CD14-positive monocyte (primary cell): ENCODE results near the gene SULF2. TPM values are rescaled to one million over a fixed set of nuclear protein-coding genes. Genes with fewer than 3 reads are reported as not detected.

Source experiments
- DNase-seq, 3 donors: peaks; one replicate each; pipeline ENCODE4 v3.0.0-alpha.2; 2011 to 2022
- H2AFZ ChIP-seq: 2 replicates; pipeline ENCODE4 v1.6.0; 2012; ENCODE audit warnings: mild to moderate bottlenecking, low read depth, low read length, inconsistent platforms; ENCODE audit not compliant: insufficient read depth, poor library complexity, severe bottlenecking
- H3K27ac ChIP-seq, 2 donors: 1 replicate in 1 of 2; 2 replicates in 1 of 2; pipeline ENCODE4 v1.5.1; 2012 to 2013; ENCODE audit warnings: low read length in 2 of 2, control low read depth in 1 of 2, inconsistent platforms in 1 of 2, low read depth in 1 of 2, mild to moderate bottlenecking in 1 of 2
- H3K27me3 ChIP-seq, 2 donors: one replicate each; pipeline versions ENCODE4 v1.6.0 to v1.6.1; 2011 to 2013; ENCODE audit warnings: low read length in 2 of 2; ENCODE audit not compliant: control insufficient read depth in 2 of 2, insufficient read depth in 2 of 2
- H3K36me3 ChIP-seq, 2 donors: replicated peaks in 1 of 2; 1 replicate in 1 of 2; 2 replicates in 1 of 2; pipeline versions ENCODE4 v1.5.1 to v1.6.1; 2012 to 2013; ENCODE audit warnings: low read length in 2 of 2, control low read depth in 1 of 2, inconsistent platforms in 1 of 2, mild to moderate bottlenecking in 1 of 2; ENCODE audit not compliant: insufficient read depth in 2 of 2, control insufficient read depth in 1 of 2
- H3K4me1 ChIP-seq, 2 donors: 1 replicate in 1 of 2; 2 replicates in 1 of 2; pipeline versions ENCODE4 v1.5.1 to v1.6.1; 2012 to 2013; ENCODE audit warnings: low read length in 2 of 2, control low read depth in 1 of 2, inconsistent platforms in 1 of 2, mild to moderate bottlenecking in 1 of 2, moderate library complexity in 1 of 2; ENCODE audit not compliant: insufficient read depth in 2 of 2, control insufficient read depth in 1 of 2
- H3K4me2 ChIP-seq: replicated peaks from 2 replicates; pipeline ENCODE3; 2012; ENCODE audit warnings: low read length, moderate library complexity, mild to moderate bottlenecking; ENCODE audit not compliant: poor library complexity, severe bottlenecking; ENCODE audit errors: extremely low read depth
- H3K4me3 ChIP-seq, 3 experiments: fragments of 200-600 bp in 1 of 3; sonication (generic) in 1 of 3; replicated peaks in 1 of 3; 1 replicate in 2 of 3; 2 replicates in 1 of 3; pipeline ENCODE4 v1.5.1; 2011 to 2013; ENCODE audit warnings: low read length in 3 of 3, mild to moderate bottlenecking in 3 of 3, control low read depth in 2 of 3, low read depth in 2 of 3, inconsistent platforms in 1 of 3, moderate library complexity in 1 of 3
- H3K79me2 ChIP-seq: 2 replicates; pipeline ENCODE4 v1.6.0; 2012; ENCODE audit warnings: mild to moderate bottlenecking, control low read depth, inconsistent platforms, low read length, moderate library complexity; ENCODE audit not compliant: insufficient read depth
- H3K9ac ChIP-seq: 2 replicates; pipeline ENCODE4 v1.6.0; 2017; ENCODE audit warnings: low read length, mild to moderate bottlenecking; ENCODE audit not compliant: insufficient read depth, poor library complexity, severe bottlenecking
- H3K9me3 ChIP-seq, 2 donors: replicated peaks in 1 of 2; 1 replicate in 1 of 2; 2 replicates in 1 of 2; pipeline versions ENCODE4 v1.5.1 to v1.6.1; 2012 to 2013; ENCODE audit warnings: low read length in 2 of 2, control low read depth in 1 of 2; ENCODE audit not compliant: control insufficient read depth in 1 of 2, insufficient read depth in 1 of 2
- H4K20me1 ChIP-seq: 2 replicates; pipeline ENCODE4 v1.6.0; 2012; ENCODE audit warnings: mild to moderate bottlenecking, low read length, control low read depth, moderate library complexity; ENCODE audit not compliant: insufficient read depth
- H3K27ac Mint-ChIP-seq, 7 donors: one replicate each; pipeline ENCODE4 v1.8.0; 2020; ENCODE audit warnings: mild to moderate bottlenecking in 7 of 7, mixed read lengths in 7 of 7, moderate library complexity in 6 of 7, inconsistent platforms in 2 of 7
- H3K27me3 Mint-ChIP-seq, 3 donors: one replicate each; pipeline ENCODE4 v1.8.0; 2021 to 2022; ENCODE audit warnings: low read depth in 3 of 3, mild to moderate bottlenecking in 3 of 3, mixed read lengths in 3 of 3, moderate library complexity in 3 of 3, inconsistent platforms in 1 of 3
- H3K36me3 Mint-ChIP-seq, 2 donors: one replicate each; pipeline ENCODE4 v1.8.0; 2020; ENCODE audit warnings: mixed read lengths in 2 of 2, inconsistent platforms in 1 of 2, mild to moderate bottlenecking in 1 of 2
- H3K4me1 Mint-ChIP-seq: one replicate; pipeline ENCODE4 v1.8.0; 2020; ENCODE audit warnings: mild to moderate bottlenecking, mixed read lengths
- H3K4me3 Mint-ChIP-seq, 2 donors: one replicate each; pipeline ENCODE4 v1.8.0; 2020; ENCODE audit warnings: mild to moderate bottlenecking in 2 of 2, mixed read lengths in 2 of 2, moderate library complexity in 1 of 2
- H3K9me3 Mint-ChIP-seq, 7 donors: one replicate each; pipeline ENCODE4 v1.8.0; 2020 to 2022; ENCODE audit warnings: mixed read lengths in 7 of 7, mild to moderate bottlenecking in 6 of 7, moderate library complexity in 6 of 7, inconsistent platforms in 2 of 7
- CTCF ChIP-seq: fragments of 200-600 bp; IDR thresholded peaks from one replicate; pipeline ENCODE4 v1.8.0; 2022; ENCODE audit warnings: antibody characterized with exemption, mild to moderate bottlenecking
- WGBS: methylation state at CpG from one replicate; pipeline ENCODE4 v1.1.5; 2013; ENCODE audit warnings: missing lambda C conversion rate; ENCODE audit not compliant: insufficient coverage; 5-methylcytosine and 5-hydroxymethylcytosine counted together
- intact Hi-C, 2 donors: fragments of 100-400 bp; cut with micrococcal nuclease; formaldehyde crosslinking; loops; one replicate each; pipeline versions ENCODE4 v1.15.0 to v1.15.1; 2023
- polyA plus RNA-seq, 3 donors: library from polyadenylated mRNA; depleted of rRNA in 1 of 3; unstranded in 2 of 3; stranded (reverse) in 1 of 3; fragments of 300-500 nt in 2 of 3; fragments of >200 nt in 1 of 3; fragmentation: Illumina TruSeq in 2 of 3; gene quantifications; 1 replicate in 2 of 3; 2 replicates in 1 of 3; pipeline ENCODE4 v1.2.3, GENCODE V29; 2012 to 2021

Gene SULF2
- polyA plus RNA-seq, 3 donors = 60.3 to 156 (median 75.5) TPM

GRCh38 chr20:47727909-47728361 is 57.3 kb downstream of the SULF2 start:
- peaks cover 0 to 4% (median 0%) of the 10 kb centered on the region in 7 donors for H3K9me3 Mint-ChIP-seq
- no peak overlapping the region for H2AFZ ChIP-seq
- peak overlapping the region; percentile 93 to 97 for H3K27ac ChIP-seq
- peak overlapping the region; percentile 98 to 100 (median 99) for H3K27ac Mint-ChIP-seq
- no peak for TF ChIP-seq CTCF
- no peak for DNase-seq
- peaks cover 22 to 50% of the 10 kb centered on the region in 2 donors for H3K36me3 ChIP-seq
- H3K27me3 ChIP-seq = no peaks in the 10 kb centered on the region
- H3K36me3 Mint-ChIP-seq = peaks cover 74 to 88% of the 10 kb centered on the region in 2 donors
- peak overlapping the region; percentile 81 for H3K4me2 ChIP-seq
- peaks cover 0 to under 1% (median 0%) of the 10 kb centered on the region in 3 donors for H3K27me3 Mint-ChIP-seq
- WGBS = 20% methylated on average over 17 of the region's 17 CpGs
- peak overlapping the region; percentile 4 to 70 (median 40) for H3K4me3 ChIP-seq
- peaks cover 60 to 76% of the 10 kb centered on the region in 2 donors for H3K4me1 ChIP-seq
- intact Hi-C loops = loop anchor here (2.0 to 5.0 kb wide), 4 partner anchors 13 to 57 kb away; partner anchors contain the start of gene SULF2 (in 1 of the 2)
- H4K20me1 ChIP-seq = peaks cover 24% of the 10 kb centered on the region
- peaks cover 74% of the 10 kb centered on the region for H3K4me1 Mint-ChIP-seq
- H3K79me2 ChIP-seq = peaks cover 55% of the 10 kb centered on the region
- H3K9me3 ChIP-seq = no peaks in the 10 kb centered on the region
- peak overlapping the region; percentile 75 to 86 for H3K4me3 Mint-ChIP-seq
- peak overlapping the region; percentile 75 for H3K9ac ChIP-seq

DNA sequence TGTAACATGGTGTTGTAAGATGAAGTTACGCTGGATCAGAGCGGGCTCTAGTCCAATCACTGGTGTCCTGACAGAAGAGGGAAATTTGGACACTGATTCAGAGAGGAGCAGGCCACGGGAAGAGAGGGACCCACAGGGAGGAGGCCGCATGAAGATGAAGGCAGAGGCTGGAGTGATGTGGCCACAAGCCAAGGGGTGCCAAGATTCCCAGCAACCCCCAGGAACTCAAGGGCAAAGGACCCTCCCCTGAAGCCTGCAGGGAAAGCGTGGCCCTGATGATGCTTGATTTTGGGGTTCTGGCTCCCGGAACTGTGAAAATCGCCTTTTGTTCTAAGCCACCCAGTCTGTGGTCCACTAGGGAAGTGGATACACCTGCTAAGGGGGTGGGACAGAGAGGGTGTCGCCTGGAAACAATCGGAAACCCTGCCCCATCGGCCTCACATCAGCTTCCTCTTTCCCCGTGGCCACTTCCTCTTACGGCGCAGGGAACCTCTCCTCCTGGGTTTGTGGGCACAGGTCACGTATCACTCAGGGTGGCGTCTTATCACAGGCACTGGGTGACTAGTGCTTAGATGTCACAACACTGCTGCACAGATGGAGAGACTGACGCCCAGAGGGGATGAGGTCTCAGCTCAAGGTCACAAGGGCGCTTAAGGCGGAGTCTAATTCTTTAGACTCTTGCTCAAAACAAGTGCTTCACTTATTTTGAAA is 58.0 kb downstream of the SULF2 start:
- peaks cover 73 to 88% of the 10 kb centered on the region in 2 donors for H3K36me3 Mint-ChIP-seq
- TF ChIP-seq CTCF = no peak
- H2AFZ ChIP-seq = no peak overlapping the region
- H3K27ac Mint-ChIP-seq = peak overlapping the region; percentile 98 to 100 (median 100)
- H3K4me3 Mint-ChIP-seq = peak overlapping the region; percentile 75 to 86
- H3K27ac ChIP-seq = peak overlapping the region; percentile 93 to 97
- H3K79me2 ChIP-seq = peaks cover 49% of the 10 kb centered on the region
- H3K27me3 ChIP-seq = no peaks in the 10 kb centered on the region
- WGBS = 12% methylated on average over 13 of the region's 18 CpGs
- H3K9me3 Mint-ChIP-seq = peaks cover 0 to 4% (median 0%) of the 10 kb centered on the region in 7 donors
- peaks cover 0 to 3% (median 0%) of the 10 kb centered on the region in 3 donors for H3K27me3 Mint-ChIP-seq
- peak overlapping the region in 1 of 3 experiments; percentile 70 for H3K4me3 ChIP-seq
- peaks cover 30% of the 10 kb centered on the region for H4K20me1 ChIP-seq
- intact Hi-C loops = loop anchor here (2.0 to 5.0 kb wide), 4 partner anchors 13 to 57 kb away; partner anchors contain the start of gene SULF2 (in 1 of the 2)
- H3K9ac ChIP-seq = peak overlapping the region; percentile 75
- peaks cover 60 to 78% of the 10 kb centered on the region in 2 donors for H3K4me1 ChIP-seq
- no peaks in the 10 kb centered on the region for H3K9me3 ChIP-seq
- peaks cover 73% of the 10 kb centered on the region for H3K4me1 Mint-ChIP-seq
- H3K4me2 ChIP-seq = peak overlapping the region; percentile 81
- peak; percentile 100 for DNase-seq
- peaks cover 16 to 47% of the 10 kb centered on the region in 2 donors for H3K36me3 ChIP-seq
